B cell (primary cell): ENCODE results near the gene FRMPD2.

ENCODE experiments used
- EZH2 ChIP-seq: IDR thresholded peaks from 2 replicates; pipeline ENCODE4 v1.6.1; 2012; ENCODE audit warnings: borderline replicate concordance, low read depth, mild to moderate bottlenecking, moderate library complexity, low read length; ENCODE audit not compliant: insufficient read depth, poor library complexity, severe bottlenecking
- TF ChIP-seq, protein P1 (sequence below): fragments of 200-600 bp; IDR thresholded peaks from one replicate; pipeline ENCODE4 v1.8.0; 2022; ENCODE audit warnings: antibody characterized with exemption, mild to moderate bottlenecking

- TF ChIP-seq, protein P1, sequence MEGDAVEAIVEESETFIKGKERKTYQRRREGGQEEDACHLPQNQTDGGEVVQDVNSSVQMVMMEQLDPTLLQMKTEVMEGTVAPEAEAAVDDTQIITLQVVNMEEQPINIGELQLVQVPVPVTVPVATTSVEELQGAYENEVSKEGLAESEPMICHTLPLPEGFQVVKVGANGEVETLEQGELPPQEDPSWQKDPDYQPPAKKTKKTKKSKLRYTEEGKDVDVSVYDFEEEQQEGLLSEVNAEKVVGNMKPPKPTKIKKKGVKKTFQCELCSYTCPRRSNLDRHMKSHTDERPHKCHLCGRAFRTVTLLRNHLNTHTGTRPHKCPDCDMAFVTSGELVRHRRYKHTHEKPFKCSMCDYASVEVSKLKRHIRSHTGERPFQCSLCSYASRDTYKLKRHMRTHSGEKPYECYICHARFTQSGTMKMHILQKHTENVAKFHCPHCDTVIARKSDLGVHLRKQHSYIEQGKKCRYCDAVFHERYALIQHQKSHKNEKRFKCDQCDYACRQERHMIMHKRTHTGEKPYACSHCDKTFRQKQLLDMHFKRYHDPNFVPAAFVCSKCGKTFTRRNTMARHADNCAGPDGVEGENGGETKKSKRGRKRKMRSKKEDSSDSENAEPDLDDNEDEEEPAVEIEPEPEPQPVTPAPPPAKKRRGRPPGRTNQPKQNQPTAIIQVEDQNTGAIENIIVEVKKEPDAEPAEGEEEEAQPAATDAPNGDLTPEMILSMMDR = no peak
- TF ChIP-seq EZH2 = no peak
These were observed 90.3 kb downstream of the FRMPD2 start for GRCh38 chr10:48184224-48184623.
